PC-3 (cell line): Measurements from ENCODE around the gene ASCL2. TPM values are rescaled to one million over a fixed set of nuclear protein-coding genes. Genes with fewer than 3 reads are reported as not detected.

Source experiments
- ATAC-seq: fragments of 200-7000 bp; cut with Tn5 transposase; 2 replicates; pipeline ENCODE4 v1.9.1; 2020; ENCODE audit warnings: mild to moderate bottlenecking, moderate library complexity
- BruUV-seq: library from RNA; stranded (reverse); fragments of 400-500 nt; replicated peaks from 2 replicates; lab custom pipeline; 2021; lab: Mats Ljungman, UMichigan
- CTCF ChIA-PET: fragments of 300-600 bp; sonication (Branson Sonifier 250); formaldehyde crosslinking; loops from one replicate; lab custom pipeline; 2022; ENCODE audit warnings: antibody characterized with exemption; lab: Charles Lee
- POLR2A ChIA-PET: fragments of 300-600 bp; sonication (Branson Sonifier 250); formaldehyde crosslinking; loops from one replicate; lab custom pipeline; 2022; ENCODE audit warnings: antibody characterized with exemption; ENCODE audit not compliant: unreplicated experiment; lab: Charles Lee
- DNase-seq: peaks from one replicate; pipeline ENCODE4 v3.0.0-alpha.2; 2015
- H2AFZ ChIP-seq: fragments of 300-600 bp; sonication (generic); 2 replicates; pipeline ENCODE4 v1.6.0; 2016; ENCODE audit warnings: antibody characterized with exemption, low read length
- H3F3A ChIP-seq: fragments of 300-600 bp; sonication (generic); one replicate; pipeline ENCODE4 v1.6.0; 2017; ENCODE audit warnings: antibody characterized with exemption, low read length, control low read depth, mild to moderate bottlenecking; ENCODE audit not compliant: unreplicated experiment
- H3K27ac ChIP-seq: fragments of 300-600 bp; sonication (generic); 2 replicates; pipeline ENCODE4 v1.5.1; 2016; ENCODE audit warnings: mild to moderate bottlenecking, low read length
- H3K27me3 ChIP-seq: fragments of 300-600 bp; sonication (generic); 2 replicates; pipeline ENCODE4 v1.6.1; 2016; ENCODE audit warnings: low read length, mixed read lengths
- H3K36me3 ChIP-seq: fragments of 300-600 bp; sonication (generic); 2 replicates; pipeline ENCODE4 v1.6.1; 2016; ENCODE audit warnings: low read depth, mixed run types, low read length, mixed read lengths
- H3K4me1 ChIP-seq: fragments of 300-600 bp; sonication (generic); 2 replicates; pipeline ENCODE4 v1.5.1; 2016; ENCODE audit warnings: low read length; ENCODE audit not compliant: insufficient read depth
- H3K4me2 ChIP-seq: fragments of 300-600 bp; sonication (generic); 2 replicates; pipeline ENCODE4 v1.6.0; 2016; ENCODE audit warnings: low read length
- H3K4me3 ChIP-seq: fragments of 300-600 bp; sonication (generic); 2 replicates; pipeline ENCODE4 v1.5.1; 2016; ENCODE audit warnings: mild to moderate bottlenecking, low read length, mixed read lengths
- H3K79me2 ChIP-seq: fragments of 300-600 bp; sonication (generic); 2 replicates; pipeline ENCODE4 v1.6.1; 2017; ENCODE audit warnings: low read length, mixed read lengths
- H3K9ac ChIP-seq: fragments of 300-600 bp; sonication (generic); 2 replicates; pipeline ENCODE4 v1.6.0; 2016; ENCODE audit warnings: mild to moderate bottlenecking, low read length
- H3K9me2 ChIP-seq: fragments of 300-600 bp; sonication (generic); replicated peaks from 2 replicates; pipeline ENCODE4 v1.6.1; 2016; ENCODE audit warnings: mixed run types, low read length, mixed read lengths
- H3K9me3 ChIP-seq: fragments of 300-600 bp; sonication (generic); 2 replicates; pipeline ENCODE4 v1.6.1; 2016; ENCODE audit warnings: low read length, mixed read lengths
- H4K20me1 ChIP-seq: fragments of 300-600 bp; sonication (generic); 2 replicates; pipeline ENCODE4 v1.6.1; 2016; ENCODE audit warnings: low read length, mixed read lengths
- EZH2 ChIP-seq: fragments of 300-600 bp; sonication (generic); IDR thresholded peaks from one replicate; pipeline ENCODE4 v1.6.1; 2017; ENCODE audit warnings: antibody characterized with exemption, mild to moderate bottlenecking, low read length; ENCODE audit not compliant: unreplicated experiment
- EZH2phosphoT487 ChIP-seq: fragments of 300-600 bp; sonication (generic); IDR thresholded peaks from 2 replicates; pipeline ENCODE4 v1.6.1; 2018; ENCODE audit warnings: mild to moderate bottlenecking, antibody characterized with exemption, low read length, borderline replicate concordance
- intact Hi-C: fragments of 100-400 bp; cut with micrococcal nuclease; formaldehyde crosslinking; loops from 2 replicates; pipeline ENCODE4 v1.9.0; 2023
- total RNA-seq: library from RNA; depleted of rRNA; stranded (reverse); fragments of >200 nt; gene quantifications from 2 replicates; pipeline ENCODE4 v1.2.3, GENCODE V29; 2014
- TF ChIP-seq, protein P1 (sequence below): fragments of 300-600 bp; sonication (generic); conservative IDR thresholded peaks from 2 replicates; pipeline ENCODE4 v1.5.1; 2017; ENCODE audit warnings: antibody characterized with exemption, low read depth, mild to moderate bottlenecking, low read length

Gene ASCL2
- total RNA-seq, 1 experiment from 2014 or later, result 1.1 TPM

DNA sequence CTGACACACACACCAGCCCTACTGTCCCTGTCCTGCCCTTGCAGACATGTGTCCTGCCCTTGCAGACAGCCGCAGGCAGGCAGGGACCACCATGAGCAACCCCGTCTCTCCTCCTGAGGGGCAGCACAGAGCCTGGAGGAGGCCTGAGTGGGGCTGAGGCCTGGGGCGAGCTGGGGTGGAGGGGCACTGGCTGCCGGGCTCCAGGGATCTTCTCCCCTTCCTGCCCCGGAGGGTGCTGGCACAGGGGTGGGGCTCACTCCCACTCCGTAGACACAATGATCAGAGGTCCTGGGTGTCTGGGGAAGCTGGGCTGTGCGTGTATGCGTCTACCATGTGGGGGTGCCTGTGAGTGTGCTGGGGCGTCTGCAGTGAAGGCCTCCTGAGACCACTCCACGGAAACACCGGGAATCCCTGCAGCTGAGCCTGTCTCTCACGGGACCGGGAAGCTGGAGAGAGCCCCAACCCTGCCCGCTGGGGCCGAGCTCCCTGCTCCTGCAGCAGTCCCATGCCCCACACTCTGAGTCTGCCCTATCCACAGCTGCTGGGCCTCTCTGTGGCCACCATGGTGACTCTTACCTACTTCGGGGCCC is 32.0 kb upstream of the ASCL2 start:
- Histone ChIP-seq H3K27ac (no peak overlapping the region), H3K9me3 (no peaks in the 10 kb centered on the region), H3K27me3 (no peaks in the 10 kb centered on the region), H3F3A (no peaks in the 10 kb centered on the region), H3K4me1 (no peaks in the 10 kb centered on the region), H3K4me3 (no peak overlapping the region), H3K9ac (no peak overlapping the region), H3K4me2 (no peak overlapping the region), H2AFZ (no peak overlapping the region), H3K79me2 (no peaks in the 10 kb centered on the region), H3K36me3 (no peaks in the 10 kb centered on the region), H3K9me2 (no peaks in the 10 kb centered on the region), H4K20me1 (no peaks in the 10 kb centered on the region)
- DNase-seq (no peak), ATAC-seq (no peak)
- ChIA-PET CTCF (interaction anchor here (0.6 to 0.8 kb wide), 2 partner anchors 115 to 152 kb away, joined by 3 read pairs; no protein-coding TSS in a partner anchor), POLR2A (no interaction called here)
- no TSS peak for BruUV-seq
- intact Hi-C loops, result no loop called here
- no peak for TF ChIP-seq EZH2
- TF ChIP-seq, protein P1, sequence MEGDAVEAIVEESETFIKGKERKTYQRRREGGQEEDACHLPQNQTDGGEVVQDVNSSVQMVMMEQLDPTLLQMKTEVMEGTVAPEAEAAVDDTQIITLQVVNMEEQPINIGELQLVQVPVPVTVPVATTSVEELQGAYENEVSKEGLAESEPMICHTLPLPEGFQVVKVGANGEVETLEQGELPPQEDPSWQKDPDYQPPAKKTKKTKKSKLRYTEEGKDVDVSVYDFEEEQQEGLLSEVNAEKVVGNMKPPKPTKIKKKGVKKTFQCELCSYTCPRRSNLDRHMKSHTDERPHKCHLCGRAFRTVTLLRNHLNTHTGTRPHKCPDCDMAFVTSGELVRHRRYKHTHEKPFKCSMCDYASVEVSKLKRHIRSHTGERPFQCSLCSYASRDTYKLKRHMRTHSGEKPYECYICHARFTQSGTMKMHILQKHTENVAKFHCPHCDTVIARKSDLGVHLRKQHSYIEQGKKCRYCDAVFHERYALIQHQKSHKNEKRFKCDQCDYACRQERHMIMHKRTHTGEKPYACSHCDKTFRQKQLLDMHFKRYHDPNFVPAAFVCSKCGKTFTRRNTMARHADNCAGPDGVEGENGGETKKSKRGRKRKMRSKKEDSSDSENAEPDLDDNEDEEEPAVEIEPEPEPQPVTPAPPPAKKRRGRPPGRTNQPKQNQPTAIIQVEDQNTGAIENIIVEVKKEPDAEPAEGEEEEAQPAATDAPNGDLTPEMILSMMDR, result no peak
- no peak for TF ChIP-seq EZH2phosphoT487

DNA sequence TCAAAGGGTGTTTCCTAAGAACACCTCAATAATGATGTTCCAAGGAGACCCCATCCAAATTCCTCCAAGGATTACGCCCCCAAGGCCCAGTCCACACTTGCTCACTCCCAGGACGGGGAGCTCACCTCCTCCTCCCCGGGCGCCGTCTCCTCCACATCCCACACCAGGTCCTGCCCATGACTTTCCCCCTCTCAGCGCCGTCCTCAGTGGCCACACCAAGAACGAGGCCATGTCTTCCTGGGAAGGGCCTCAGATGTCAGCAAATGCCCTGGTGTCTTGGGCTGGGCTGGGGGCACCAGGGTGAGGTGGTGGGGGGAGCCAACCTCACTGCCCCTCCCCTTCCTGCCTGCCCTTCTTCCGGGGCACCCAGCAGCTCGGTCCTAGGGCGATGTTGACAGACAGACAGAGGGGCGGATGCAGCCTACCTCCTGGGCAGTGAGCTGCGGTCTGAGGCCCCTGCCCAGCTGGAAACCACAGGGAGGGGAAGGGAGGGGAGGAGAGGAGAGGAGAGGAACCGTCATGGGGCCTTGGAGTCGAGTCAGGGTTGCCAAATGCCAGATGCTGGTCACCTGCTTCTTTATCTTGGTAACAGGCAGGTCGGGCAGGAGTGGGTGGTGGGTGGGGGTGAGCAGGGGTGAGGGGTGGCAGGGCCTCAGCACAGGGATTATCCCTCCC is 31.4 kb upstream of the ASCL2 start, which contains the start of the genes C11orf21 and TSPAN32:
TSS of gene C11orf21 (minus strand) at position 288 of the 675 bp plus-strand sequence. CDS start at position 178, 110 bp downstream.
TSS of gene TSPAN32 (plus strand) at position 383 of the 675 bp plus-strand sequence. CDS start at position 520, 137 bp downstream.
- Histone ChIP-seq H3K36me3 (no peaks in the 10 kb centered on the region), H3K9ac (no peak within 1 kb of the TSS), H3K4me1 (no peaks in the 10 kb centered on the region), H3K27ac (no peak within 1 kb of the TSS), H3K27me3 (no peaks in the 10 kb centered on the region), H3K9me2 (no peaks in the 10 kb centered on the region), H3F3A (no peaks in the 10 kb centered on the region), H3K4me3 (no peak within 1 kb of the TSS), H3K9me3 (no peaks in the 10 kb centered on the region), H3K79me2 (no peaks in the 10 kb centered on the region), H3K4me2 (no peak within 1 kb of the TSS), H2AFZ (no peak within 1 kb of the TSS), H4K20me1 (no peaks in the 10 kb centered on the region)
- DNase-seq (peak; percentile 9), ATAC-seq (no peak)
- intact Hi-C loops, result no loop called here
- ChIA-PET POLR2A (interaction anchor here (0.6 kb wide), 1 partner anchor 76 kb away, joined by 3 read pairs; no protein-coding TSS in a partner anchor), CTCF (interaction anchor here (0.6 kb wide), 1 partner anchor 76 kb away, joined by 9 read pairs; no protein-coding TSS in a partner anchor)
- no TSS peak for BruUV-seq
- TF ChIP-seq, protein P1, result no peak
- TF ChIP-seq EZH2 (no peak), EZH2phosphoT487 (no peak)
